Transverse colon (tissue), 4 donors: ENCODE results near the gene TRPM3.

Source experiments
- EP300 ChIP-seq: sonication (generic); formaldehyde crosslinking; IDR thresholded peaks from one replicate; pipeline ENCODE4 v1.6.1; 2017; ENCODE audit warnings: antibody characterized with exemption, low read depth
- POLR2A ChIP-seq: fragments of 450-650 bp; IDR thresholded peaks from one replicate; pipeline ENCODE4 v1.6.1; 2016; ENCODE audit warnings: antibody characterized with exemption, mild to moderate bottlenecking, moderate library complexity
- POLR2AphosphoS5 ChIP-seq, 3 donors: sonication (generic); formaldehyde crosslinking; IDR thresholded peaks; one replicate each; pipeline ENCODE4 v1.6.1; 2016; ENCODE audit warnings: antibody characterized with exemption in 3 of 3
- TF ChIP-seq, protein P1 (sequence below), 5 experiments: fragments of 200-600 bp in 3 of 5; fragments of 450-650 bp in 2 of 5; sonication (generic) in 3 of 5; IDR thresholded peaks; 1 replicate in 2 of 5; 2 replicates in 3 of 5; pipeline ENCODE4 v1.5.1; 2016 to 2017; ENCODE audit warnings: antibody characterized with exemption in 5 of 5, inconsistent platforms in 3 of 5, mild to moderate bottlenecking in 2 of 5, moderate library complexity in 1 of 5

- TF ChIP-seq, protein P1, sequence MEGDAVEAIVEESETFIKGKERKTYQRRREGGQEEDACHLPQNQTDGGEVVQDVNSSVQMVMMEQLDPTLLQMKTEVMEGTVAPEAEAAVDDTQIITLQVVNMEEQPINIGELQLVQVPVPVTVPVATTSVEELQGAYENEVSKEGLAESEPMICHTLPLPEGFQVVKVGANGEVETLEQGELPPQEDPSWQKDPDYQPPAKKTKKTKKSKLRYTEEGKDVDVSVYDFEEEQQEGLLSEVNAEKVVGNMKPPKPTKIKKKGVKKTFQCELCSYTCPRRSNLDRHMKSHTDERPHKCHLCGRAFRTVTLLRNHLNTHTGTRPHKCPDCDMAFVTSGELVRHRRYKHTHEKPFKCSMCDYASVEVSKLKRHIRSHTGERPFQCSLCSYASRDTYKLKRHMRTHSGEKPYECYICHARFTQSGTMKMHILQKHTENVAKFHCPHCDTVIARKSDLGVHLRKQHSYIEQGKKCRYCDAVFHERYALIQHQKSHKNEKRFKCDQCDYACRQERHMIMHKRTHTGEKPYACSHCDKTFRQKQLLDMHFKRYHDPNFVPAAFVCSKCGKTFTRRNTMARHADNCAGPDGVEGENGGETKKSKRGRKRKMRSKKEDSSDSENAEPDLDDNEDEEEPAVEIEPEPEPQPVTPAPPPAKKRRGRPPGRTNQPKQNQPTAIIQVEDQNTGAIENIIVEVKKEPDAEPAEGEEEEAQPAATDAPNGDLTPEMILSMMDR (IDR thresholded peaks at IDR 0.05), result no peak
- TF ChIP-seq POLR2A (no peak), POLR2AphosphoS5 (IDR thresholded peaks at IDR 0.05) (no peak), EP300 (no peak)
Measured at GRCh38 chr9:70581214-70581954, 540.0 kb downstream of the TRPM3 start.
